Lower leg skin (tissue), 3 donors: ENCODE data around the gene RAPGEF5.

Experiments used
- CTCF ChIP-seq, 3 donors: fragments of 450-650 bp; IDR thresholded peaks; one replicate each; pipeline ENCODE4 v1.5.1; 2016; ENCODE audit warnings: antibody characterized with exemption in 3 of 3, mild to moderate bottlenecking in 3 of 3, moderate library complexity in 2 of 3
- POLR2A ChIP-seq, 2 donors: fragments of 450-650 bp; IDR thresholded peaks; one replicate each; pipeline ENCODE4 v1.6.1; 2016 to 2017; ENCODE audit warnings: antibody characterized with exemption in 2 of 2, mild to moderate bottlenecking in 1 of 2, moderate library complexity in 1 of 2

- no peak for TF ChIP-seq CTCF (IDR thresholded peaks at IDR 0.05)
- TF ChIP-seq POLR2A (IDR thresholded peaks at IDR 0.05), result no peak
Measured at GRCh38 chr7:22117222-22117621, 239.7 kb downstream of the RAPGEF5 start.
